IMR-90 (cell line): ENCODE data around the gene LZTS3.

ENCODE experiments used
- BHLHE40 ChIP-seq: fragments of 150-350 bp; IDR thresholded peaks from 2 replicates; pipeline ENCODE4 v1.6.1; 2016; ENCODE audit warnings: mild to moderate bottlenecking, low read depth, low read length
- CTCF ChIP-seq: conservative IDR thresholded peaks from 2 replicates; pipeline ENCODE4 v1.5.1; 2012; ENCODE audit warnings: mild to moderate bottlenecking, low read depth, low read length, improper control_type of control experiment
- MAZ ChIP-seq: IDR thresholded peaks from 2 replicates; pipeline ENCODE4 v1.6.1; 2012; ENCODE audit warnings: low read depth, mild to moderate bottlenecking, low read length, improper control_type of control experiment, moderate library complexity, borderline replicate concordance
- NFE2L2 ChIP-seq: fragments of 150-350 bp; IDR thresholded peaks from 2 replicates; pipeline ENCODE4 v1.6.1; 2016; ENCODE audit warnings: low read depth, mild to moderate bottlenecking, low read length
- POLR2A ChIP-seq: IDR thresholded peaks from 2 replicates; pipeline ENCODE4 v1.6.1; 2012; ENCODE audit warnings: mild to moderate bottlenecking, low read depth, low read length
- RFX5 ChIP-seq: IDR thresholded peaks from 2 replicates; pipeline ENCODE4 v1.8.0; 2012; ENCODE audit warnings: low read depth, mild to moderate bottlenecking, low read length, moderate library complexity

- no peak for TF ChIP-seq BHLHE40
- TF ChIP-seq CTCF, result no peak
- no peak for TF ChIP-seq MAZ
- no peak for TF ChIP-seq POLR2A
- no peak for TF ChIP-seq RFX5
- TF ChIP-seq NFE2L2, result no peak
Observed at GRCh38 chr20:3190681-3191111, 17.3 kb upstream of the LZTS3 start.
